Measurements from ENCODE around the gene ACTL7A.
"Not testable (repeated sequence)": the region's sequence is repeated elsewhere in the genome, so short reads cannot be mapped to it uniquely, and the experiment has no call there.

ACTL7A gene

GRCh38 chr9:108882052-108882888 is 20.2 kb downstream of the ACTL7A start:
- DNase-seq, result no peak

- DNase-seq, result no peak
Observed at GRCh38 chr9:108883085-108883484, 21.0 kb downstream of the ACTL7A start.

- no peak for DNase-seq
Observed at GRCh38 chr9:108884701-108885100, 22.6 kb downstream of the ACTL7A start.

- peak; percentile 55 for DNase-seq
Observed at GRCh38 chr9:108885643-108886348, 23.7 kb downstream of the ACTL7A start.

GRCh38 chr9:108886594-108887271 is 24.7 kb downstream of the ACTL7A start:
- not testable (repeated sequence) for DNase-seq

GRCh38 chr9:108889649-108890067 is 27.6 kb downstream of the ACTL7A start:
- no peak for DNase-seq

GRCh38 chr9:108894225-108894997 is 32.3 kb downstream of the ACTL7A start:
- DNase-seq, result no peak

- no peak for DNase-seq
Observed at GRCh38 chr9:108897324-108898096, 35.4 kb downstream of the ACTL7A start.

- not testable (repeated sequence) for DNase-seq
Observed at GRCh38 chr9:108899023-108899695, 37.1 kb downstream of the ACTL7A start.

GRCh38 chr9:108900176-108900575 is 38.1 kb downstream of the ACTL7A start:
- DNase-seq, result no peak

GRCh38 chr9:108903420-108904103 is 41.5 kb downstream of the ACTL7A start:
- DNase-seq, result no peak

GRCh38 chr9:108904161-108904560 is 42.1 kb downstream of the ACTL7A start:
- no peak for DNase-seq

- no peak for DNase-seq
Observed at GRCh38 chr9:108905494-108905893, 43.4 kb downstream of the ACTL7A start.

- no peak for DNase-seq
Observed at GRCh38 chr9:108910402-108910801, 48.3 kb downstream of the ACTL7A start.

GRCh38 chr9:108910914-108911313 is 48.8 kb downstream of the ACTL7A start:
- no peak for DNase-seq

GRCh38 chr9:108911820-108912219 is 49.8 kb downstream of the ACTL7A start:
- DNase-seq, result no peak

All from DMS79 treated with DMSO at 0.1 percent for 48 hours (cell line).